Tibial artery (tissue), 4 donors: ENCODE measurements around the gene NELFE.

Experiments used
- DNase-seq, 2 donors: peaks; one replicate each; pipeline ENCODE4 v3.0.0-alpha.2; 2019
- H3K27ac ChIP-seq, 2 donors: fragments of 200-600 bp; sonication (generic) in 1 of 2; 1 replicate in 1 of 2; 2 replicates in 1 of 2; pipeline ENCODE4 v1.5.1; 2018 to 2019; ENCODE audit warnings: mild to moderate bottlenecking in 1 of 2
- H3K27me3 ChIP-seq, 2 donors: fragments of 200-600 bp; sonication (generic) in 1 of 2; one replicate each; pipeline versions ENCODE4 v1.5.1 to v1.6.0; 2016 to 2019
- H3K36me3 ChIP-seq, 3 donors: fragments of 200-600 bp; sonication (generic) in 2 of 3; one replicate each; pipeline ENCODE4 v1.5.1; 2016 to 2019; ENCODE audit warnings: mild to moderate bottlenecking in 2 of 3
- H3K4me1 ChIP-seq, 4 donors: fragments of 200-600 bp; sonication (generic) in 2 of 4; 1 replicate in 3 of 4; 2 replicates in 1 of 4; pipeline ENCODE4 v1.5.1; 2016 to 2019
- H3K4me3 ChIP-seq, 2 donors: fragments of 200-600 bp; sonication (generic) in 1 of 2; 1 replicate in 1 of 2; 2 replicates in 1 of 2; pipeline ENCODE4 v1.5.1; 2018 to 2019; ENCODE audit warnings: mild to moderate bottlenecking in 2 of 2
- H3K9me3 ChIP-seq, 3 donors: fragments of 200-600 bp; sonication (generic) in 1 of 3; one replicate each; pipeline ENCODE4 v1.5.1; 2016 to 2019
- CTCF ChIP-seq, 2 experiments: fragments of 200-600 bp in 1 of 2; fragments of 450-650 bp in 1 of 2; IDR thresholded peaks; one replicate each; pipeline ENCODE4 v1.5.1; 2017 to 2019; ENCODE audit warnings: antibody characterized with exemption in 2 of 2, mild to moderate bottlenecking in 1 of 2, moderate library complexity in 1 of 2
- intact Hi-C: fragments of 100-400 bp; cut with DNase I; formaldehyde crosslinking; loops from one replicate; pipeline ENCODE4 v1.15.0; 2023; ENCODE audit warnings: low total_unique reads

Gene NELFE

GRCh38 chr6:31903957-31904356 is 54.8 kb downstream of the NELFE start:
- no peak for TF ChIP-seq CTCF (IDR thresholded peaks at IDR 0.05)
- no peaks in the 10 kb centered on the region for H3K9me3 ChIP-seq
- no peaks in the 10 kb centered on the region for H3K27me3 ChIP-seq
- peaks cover 0 to 30% (median 24%) of the 10 kb centered on the region in 4 donors for H3K4me1 ChIP-seq
- intact Hi-C loops, result no loop called here
- no peak overlapping the region for H3K27ac ChIP-seq
- H3K4me3 ChIP-seq, result no peak overlapping the region
- H3K36me3 ChIP-seq, result peaks cover 0 to 9% (median 0%) of the 10 kb centered on the region in 3 donors
- no peak for DNase-seq
